K562 (cell line): Measurements from ENCODE around the gene LECT2. TPM values are rescaled to one million over a fixed set of nuclear protein-coding genes. Genes with fewer than 3 reads are reported as not detected.

Experiments
- ATAC-seq: fragments of 200-7000 bp; cut with Tn5 transposase; 3 replicates; pipeline ENCODE4 v1.9.1; 2020; ENCODE audit warnings: moderate library complexity
- BruUV-seq: library from RNA; stranded (reverse); fragments of 400-500 nt; replicated peaks from 2 replicates; lab custom pipeline; 2021; lab: Mats Ljungman, UMichigan
- CTCF ChIA-PET: fragments of 300-600 bp; formaldehyde crosslinking; extraction: SDS; loops from one replicate; lab custom pipeline; 2021; ENCODE audit warnings: low intra/inter-chr PET ratio; lab: Yijun Ruan, JAX
- POLR2A ChIA-PET: fragments of 300-600, 350-650 bp; sonication (Branson Sonifier 250); formaldehyde crosslinking; extraction: SDS; loops from one replicate; lab custom pipeline; 2021; ENCODE audit warnings: antibody characterized with exemption, inconsistent platforms; lab: Yijun Ruan, JAX
- DNase-seq, 4 experiments: peaks; one replicate each; pipeline versions ENCODE4 v3.0.0 to v3.0.0-alpha.2; 2011 to 2018; ENCODE audit warnings: low spot score in 3 of 4, mixed read lengths in 3 of 4; ENCODE audit errors: extremely low read depth in 1 of 4
- FAIRE-seq: peaks from 2 replicates; lab custom pipeline; 2011; peaks lifted over from hg19 to GRCh38; lab: Jason Lieb, UNC
- H2AFZ ChIP-seq: 2 replicates; pipeline ENCODE4 v1.6.0; 2011; ENCODE audit warnings: low read depth, low read length, control low read depth, inconsistent platforms
- H3K27ac ChIP-seq: fragments of 200-600 bp; 3 replicates; pipeline ENCODE4 v1.8.0; 2011; ENCODE audit warnings: low read depth, mild to moderate bottlenecking, control low read depth, inconsistent platforms, low read length, moderate library complexity, mixed read lengths; ENCODE audit errors: extremely low read depth
- H3K27me3 ChIP-seq, 2 experiments: fragments of 300-600 bp in 1 of 2; 2 replicates in 1 of 2; 3 replicates in 1 of 2; pipeline versions ENCODE4 v1.6.0 to v1.8.0; 2011; ENCODE audit warnings: inconsistent platforms in 2 of 2, low read length in 2 of 2, mild to moderate bottlenecking in 1 of 2, mixed read lengths in 1 of 2, moderate library complexity in 1 of 2; ENCODE audit not compliant: control insufficient read depth in 2 of 2, insufficient read depth in 2 of 2
- H3K36me3 ChIP-seq: fragments of 300-600 bp; 3 replicates; pipeline ENCODE4 v1.8.0; 2011; ENCODE audit warnings: mild to moderate bottlenecking, low read length, inconsistent platforms; ENCODE audit not compliant: control insufficient read depth, insufficient read depth
- H3K4me1 ChIP-seq, 2 experiments: fragments of 200-600 bp in 1 of 2; replicated peaks in 1 of 2; 2 replicates in 1 of 2; 3 replicates in 1 of 2; pipeline versions ENCODE4 v1.5.1 to v1.8.0; 2011; ENCODE audit warnings: inconsistent platforms in 2 of 2, low read length in 2 of 2, mild to moderate bottlenecking in 1 of 2, mixed read lengths in 1 of 2, moderate library complexity in 1 of 2; ENCODE audit not compliant: control insufficient read depth in 2 of 2, insufficient read depth in 2 of 2
- H3K4me2 ChIP-seq: 2 replicates; pipeline ENCODE4 v1.6.1; 2011; ENCODE audit warnings: low read length, control low read depth, inconsistent platforms, mixed read lengths; ENCODE audit not compliant: insufficient read depth
- H3K4me3 ChIP-seq: fragments of 200-600 bp; sonication (generic), shearing (Covaris generic); 2 replicates; pipeline ENCODE4 v1.5.1; 2016; ENCODE audit warnings: control low read depth, inconsistent platforms
- H3K79me2 ChIP-seq: fragments of 200-600 bp; 3 replicates; pipeline ENCODE4 v1.8.0; 2011; ENCODE audit warnings: low read length, inconsistent platforms; ENCODE audit not compliant: control insufficient read depth, insufficient read depth
- H3K9ac ChIP-seq, 2 experiments: 2 replicates each; pipeline versions ENCODE4 v1.6.0 to v1.6.1; 2011; ENCODE audit warnings: low read depth in 2 of 2, low read length in 2 of 2, control low read depth in 1 of 2, inconsistent platforms in 1 of 2, mild to moderate bottlenecking in 1 of 2, mixed read lengths in 1 of 2; ENCODE audit not compliant: insufficient read depth in 1 of 2
- H3K9me1 ChIP-seq: one replicate; pipeline ENCODE4 v1.6.0; 2011; ENCODE audit warnings: inconsistent platforms, mild to moderate bottlenecking, low read length, moderate library complexity; ENCODE audit not compliant: control insufficient read depth, insufficient read depth
- H3K9me3 ChIP-seq: replicated peaks from 2 replicates; pipeline ENCODE4 v1.5.1; 2011; ENCODE audit warnings: low read depth, low read length, inconsistent platforms; ENCODE audit not compliant: control insufficient read depth, insufficient read depth
- H4K20me1 ChIP-seq: replicated peaks from 2 replicates; pipeline ENCODE4 v1.6.1; 2011; ENCODE audit warnings: low read length, inconsistent platforms, mixed read lengths; ENCODE audit not compliant: control insufficient read depth, insufficient read depth
- CTBP1 ChIP-seq: fragments of 450-650 bp; IDR thresholded peaks from 2 replicates; pipeline ENCODE4 v1.6.1; 2016; ENCODE audit warnings: borderline replicate concordance
- FOSL1 ChIP-seq: fragments of 200-800 bp; sonication (Bioruptor generic); conservative IDR thresholded peaks from 2 replicates; pipeline ENCODE4 v1.6.1; 2016; ENCODE audit warnings: missing genetic modification characterization, missing compliant biosample characterization
- HMG20B ChIP-seq: fragments of 250-450 bp; sonication (Bioruptor Pico); IDR thresholded peaks from 2 replicates; pipeline ENCODE4 v1.5.0; 2021; ENCODE audit warnings: mild to moderate bottlenecking
- KDM4B ChIP-seq, 2 experiments: fragments of 450-650 bp in 1 of 2; sonication (generic) in 1 of 2; IDR thresholded peaks; 2 replicates each; pipeline ENCODE4 v1.6.1; 2016 to 2017; ENCODE audit warnings: borderline replicate concordance in 2 of 2, antibody characterized with exemption in 1 of 2, low read depth in 1 of 2, mild to moderate bottlenecking in 1 of 2
- NR3C1 ChIP-seq: sonication (generic); formaldehyde crosslinking; IDR thresholded peaks from 2 replicates; pipeline ENCODE4 v1.8.1; 2022; ENCODE audit warnings: missing genetic modification reagents
- PHTF2 ChIP-seq: fragments of 250-450 bp; sonication (Bioruptor Pico); IDR thresholded peaks from 2 replicates; pipeline ENCODE4 v1.5.0; 2021; ENCODE audit warnings: mild to moderate bottlenecking
- SETDB1 ChIP-seq: IDR thresholded peaks from one replicate; pipeline ENCODE4 v1.6.1; 2012; ENCODE audit warnings: low read length, control low read depth, inconsistent platforms
- SPI1 ChIP-seq: IDR thresholded peaks from 2 replicates; pipeline ENCODE4 v1.6.1; 2011; ENCODE audit warnings: low read depth, low read length, control low read depth, borderline replicate concordance
- TARDBP ChIP-seq: fragments of 450-650 bp; IDR thresholded peaks from 2 replicates; pipeline ENCODE4 v1.6.1; 2016
- ZSCAN29 ChIP-seq: fragments of 450-650 bp; IDR thresholded peaks from 2 replicates; pipeline ENCODE4 v1.6.1; 2017
- WGBS: fragments of 100-300 bp; shearing (Covaris generic); methylation state at CpG from one replicate; pipeline ENCODE4 v1.1.6; 2016; ENCODE audit warnings: low coverage, mixed read lengths; ENCODE audit not compliant: insufficient coverage; ENCODE audit errors: missing lambda C conversion rate; 5-methylcytosine and 5-hydroxymethylcytosine counted together
- in situ Hi-C: fragments of 300-500 bp; cut with MboI; formaldehyde crosslinking; loops from 4 replicates; pipeline ENCODE4 v1.15.0; 2018; ENCODE audit warnings: inconsistent platforms, mixed read lengths
- intact Hi-C: fragments of 100-400 bp; cut with micrococcal nuclease; formaldehyde crosslinking; loops from 2 replicates; pipeline ENCODE4 v1.14.2; 2022
- polyA plus RNA-seq, 8 experiments: library from polyadenylated mRNA; depleted of rRNA in 4 of 8; stranded (reverse) in 5 of 8; unstranded in 3 of 8; fragments of >200 nt; fragmentation: Nextera tagmentation in 2 of 8; fragmentation: Illumina TruSeq in 1 of 8; extraction: Ambion mirVana in 2 of 8; extraction: Trizol in 1 of 8; gene quantifications; 2 replicates each; pipeline versions ENCODE4 v1.2.1 to v1.2.3, GENCODE V29; 2011 to 2014; ENCODE audit warnings: inconsistent platforms in 1 of 8, missing spikeins in 1 of 8
- total RNA-seq, 7 experiments: library from RNA; depleted of rRNA in 6 of 7; stranded (reverse); fragments of >200 nt in 6 of 7; fragmentation: Illumina TruSeq in 2 of 7; extraction: Trizol in 2 of 7; gene quantifications; 2 replicates each; pipeline versions ENCODE4 v1.2.1 to v1.2.3, GENCODE V29; 2011 to 2021; ENCODE audit warnings: low replicate concordance in 1 of 7

The LECT2 gene
- total and polyA plus RNA-seq, 9 of the 15 experiments (the other 6 are each of a cell fraction or from before 2014, with no cell fraction given), result not detected

GRCh38 chr5:135979510-135979909, 24.7 kb upstream of the LECT2 start:
- FAIRE-seq (no peak), DNase-seq (no peak), ATAC-seq (no peak)
- H3K27me3 ChIP-seq, result peaks cover 0 to 9% of the 10 kb centered on the region in 2 experiments; a peak in 3 of 5 replicates
- CTCF ChIA-PET, result no interaction called here
- in situ Hi-C loops (no loop called here), intact Hi-C loops (loop anchor here (10.0 kb wide), 1 partner anchor 195 kb away; no protein-coding TSS in a partner anchor)
- BruUV-seq, result no TSS peak
- H3K9me1 ChIP-seq, result no peaks in the 10 kb centered on the region
- H3K4me2 ChIP-seq, result no peak overlapping the region
- H3K4me1 ChIP-seq, result peaks cover 0 to 4% of the 10 kb centered on the region in 2 experiments; a peak in 2 of 5 replicates
- no peaks in the 10 kb centered on the region for H3K79me2 ChIP-seq
- H3K27ac ChIP-seq, result no peak overlapping the region
- POLR2A ChIA-PET, result no interaction called here
- no peak overlapping the region for H3K9ac ChIP-seq
- TF ChIP-seq NR3C1 (CRISPR knock-in tag) (no peak), FOSL1 (tag) (no peak), KDM4B (IDR thresholded peaks at IDR 0.05; ENCODE audit: borderline replicate concordance in 2 of 2, low read depth in 1 of 2) (no peak), PHTF2 (no peak), SPI1 (no peak), HMG20B (CRISPR knock-in tag) (no peak), TARDBP (no peak), ZSCAN29 (no peak), SETDB1 (no peak), CTBP1 (no peak)
- H3K36me3 ChIP-seq, result no peaks in the 10 kb centered on the region
- H4K20me1 ChIP-seq, result no peaks in the 10 kb centered on the region
- no peak overlapping the region for H3K4me3 ChIP-seq
- WGBS, result 11% methylated on average over 1 of the region's 1 CpG
- H2AFZ ChIP-seq, result no peak overlapping the region
- H3K9me3 ChIP-seq, result no peaks in the 10 kb centered on the region
